Measurements from ENCODE around the gene PIPOX. TPM values are rescaled to one million over a fixed set of nuclear protein-coding genes. Genes with fewer than 3 reads are reported as not detected.

Gene PIPOX
- total and polyA plus RNA-seq, 2 of the 8 experiments (the other 6 are each of a cell fraction or from before 2014, with no cell fraction given), result 57.2 to 99.6 TPM

DNA sequence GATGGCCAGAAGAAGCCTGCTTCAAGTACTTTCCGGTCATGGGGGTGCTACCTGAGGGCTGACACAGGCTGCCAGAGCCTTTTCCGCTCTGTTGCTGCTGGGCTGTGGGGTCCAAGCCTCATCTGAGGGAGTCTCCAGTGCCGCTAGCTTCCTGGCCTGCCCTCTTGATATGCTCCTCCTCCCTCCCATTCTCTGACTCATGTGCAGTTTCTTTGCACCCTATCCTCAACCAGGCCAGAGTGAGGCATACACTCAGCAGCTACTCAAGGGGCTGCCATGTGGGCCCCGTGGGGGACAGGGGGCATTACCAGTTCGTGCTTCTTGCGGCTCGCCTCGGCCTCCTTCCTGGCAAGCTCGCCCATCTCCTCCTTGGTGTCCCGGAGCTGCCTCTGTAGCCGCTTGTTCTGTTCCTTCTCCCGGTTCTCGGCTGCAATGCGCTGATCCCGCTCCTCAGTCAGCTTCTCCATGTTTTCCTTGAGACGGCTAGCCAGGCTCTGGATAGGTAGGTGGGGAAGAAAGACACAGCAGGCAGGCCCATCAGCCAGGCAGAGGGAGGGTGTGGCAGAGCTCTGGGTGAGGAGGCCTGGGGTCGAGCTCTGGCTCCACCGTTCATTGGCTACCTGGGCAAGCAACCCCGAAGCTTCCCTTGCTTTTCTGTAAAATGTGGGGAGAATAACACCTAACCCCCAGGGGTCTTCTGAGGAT lies 43.8 kb downstream of the PIPOX start:
- H3K4ac ChIP-seq (replicated peaks; ENCODE audit: insufficient read length, low read depth, low read length), result no peak overlapping the region
- no peak overlapping the region for H2BK120ac ChIP-seq (replicated peaks; ENCODE audit: low read depth, low read length)
- H3K23me2 ChIP-seq (ENCODE audit: low read depth, low read length), result no peaks in the 10 kb centered on the region
- no peak overlapping the region for H3K9ac ChIP-seq (replicated peaks in 1 of 4; ENCODE audit: extremely low read depth in 1 of 4, low read depth in 3 of 4, low read length in 3 of 4)
- ChIA-PET CTCF (ENCODE audit: partially characterized antibody) (interaction anchor here (0.8 to 1.9 kb wide), 10 partner anchors 8 to 121 kb away, joined by 3 to 7 read pairs (median 3); no protein-coding TSS in a partner anchor), POLR2A (ENCODE audit: partially characterized antibody) (interaction anchor here (1.0 to 1.4 kb wide), 3 partner anchors 10 to 55 kb away, joined by 3 to 5 read pairs (median 4); no protein-coding TSS in a partner anchor)
- no peak for DNase-seq (ENCODE audit: low read depth in 1 of 2, low spot score in 2 of 2)
- H4K91ac ChIP-seq (replicated peaks; ENCODE audit: insufficient read length, low read length), result no peak overlapping the region
- H3K9me3 ChIP-seq (ENCODE audit: insufficient read depth in 2 of 2, low read depth in 1 of 2, low read length in 1 of 2), result no peaks in the 10 kb centered on the region
- H4K8ac ChIP-seq (ENCODE audit: extremely low read depth, insufficient read depth, low read length), result 0 out of 2 replicates have a peak overlapping the region, but pooled peaks have one; percentile 39
- no peak overlapping the region for H3K4me3 ChIP-seq (ENCODE audit: extremely low read depth in 1 of 4, insufficient read depth in 2 of 4, low read depth in 3 of 4, low read length in 4 of 4)
- H3K36me3 ChIP-seq (ENCODE audit: control insufficient read depth in 2 of 4, insufficient read depth in 4 of 4, low read length in 3 of 4), result peaks cover 0 to 14% (median 6%) of the 10 kb centered on the region in 4 experiments; a peak in 6 of 8 replicates
- no peak overlapping the region for H3K27ac ChIP-seq (ENCODE audit: low read depth, low read length)
- H3K27me3 ChIP-seq (replicated peaks in 1 of 4; ENCODE audit: control insufficient read depth in 3 of 4, extremely low read depth in 1 of 4, insufficient read depth in 3 of 4, low read length in 3 of 4), result no peaks in the 10 kb centered on the region; a peak in 1 of 7 replicates
- no peak for FAIRE-seq
- no peak overlapping the region for H4K5ac ChIP-seq (ENCODE audit: insufficient read length, low read depth, low read length)
- TF ChIP-seq NANOG (IDR thresholded peaks at IDR 0.05; ENCODE audit: insufficient read depth, low read depth, low read length, poor library complexity, severe bottlenecking), result peak; percentile 69
- TF ChIP-seq GTF2F1 (IDR thresholded peaks at IDR 0.05; ENCODE audit: borderline replicate concordance, low read depth, low read length), result no peak
- TF ChIP-seq GABPA (IDR thresholded peaks at IDR 0.05; ENCODE audit: borderline replicate concordance, insufficient read depth, low read length), result no peak; the same call in 1 of the 2 replicates
- TF ChIP-seq SP1 (IDR thresholded peaks at IDR 0.05; ENCODE audit: low read depth, low read length), result peak; percentile 81
- TF ChIP-seq RAD21 (IDR thresholded peaks at IDR 0.05 in 1 of 2, conservative IDR thresholded peaks at IDR 0.05 in 1 of 2; ENCODE audit: low read depth in 2 of 2, low read length in 2 of 2), result peak in 1 of 2 experiments; percentile 15; a peak in 1 of 4 replicates
- TF ChIP-seq RBBP5 (IDR thresholded peaks at IDR 0.05; ENCODE audit: borderline replicate concordance, low read depth, low read length), result no peak
- TF ChIP-seq RNF2 (IDR thresholded peaks at IDR 0.05; ENCODE audit: borderline replicate concordance, low read depth, low read length, missing control alignments, poor library complexity, severe bottlenecking), result no peak
- peaks cover 12 to 37% (median 17%) of the 10 kb centered on the region in 4 experiments for H3K4me1 ChIP-seq (replicated peaks in 1 of 4; ENCODE audit: control insufficient read depth in 3 of 4, insufficient read depth in 4 of 4, low read length in 3 of 4)
- H3K18ac ChIP-seq (ENCODE audit: extremely low read depth, low read length), result no peak overlapping the region
- H2BK20ac ChIP-seq (ENCODE audit: low read length), result no peak overlapping the region
- H2BK5ac ChIP-seq (ENCODE audit: low read depth, low read length), result no peak overlapping the region
- no peak overlapping the region for H3K23ac ChIP-seq (ENCODE audit: insufficient read length)
- no peaks in the 10 kb centered on the region for H3K79me2 ChIP-seq (ENCODE audit: control insufficient read depth in 1 of 2, insufficient read depth in 2 of 2, low read length in 2 of 2)
- H3K56ac ChIP-seq (replicated peaks; ENCODE audit: insufficient read length, low read depth, low read length), result no peak overlapping the region
- WGBS, 2 experiments (ENCODE audit: extremely low coverage in 1 of 2, insufficient coverage in 1 of 2, insufficient read length in 1 of 2, insufficient replicate concordance in 2 of 2, low coverage in 1 of 2, low lambda C conversion rate in 2 of 2, missing lambda C conversion rate in 1 of 2), result 79% methylated on average over 19 of the region's 19 CpGs; no CpG with 5 or more reads in 1 of the 2 experiments
- H3K79me1 ChIP-seq (ENCODE audit: low read depth, low read length), result no peaks in the 10 kb centered on the region
- no peak overlapping the region for H2BK12ac ChIP-seq (ENCODE audit: low read depth, low read length)
- no peak overlapping the region for H2BK15ac ChIP-seq (ENCODE audit: low read length)
- H2AFZ ChIP-seq (ENCODE audit: low read length), result no peak overlapping the region
- no peak overlapping the region for H3K4me2 ChIP-seq (ENCODE audit: insufficient read depth in 1 of 2, low read depth in 2 of 2, low read length in 2 of 2)
- H4K20me1 ChIP-seq (replicated peaks in 1 of 2; ENCODE audit: control insufficient read depth in 1 of 2, insufficient read depth in 2 of 2, low read length in 2 of 2), result peaks cover 0 to 2% of the 10 kb centered on the region in 2 experiments
- H2AK5ac ChIP-seq (ENCODE audit: low read depth, low read length), result no peak overlapping the region; the same call in 1 of the 2 replicates
- H3K14ac ChIP-seq (ENCODE audit: insufficient read length), result no peak overlapping the region
